Astrocyte of the cerebellum (primary cell): ENCODE data around the gene NHS.

Experiments used
- DNase-seq: peaks from one replicate; pipeline ENCODE4 v3.0.0-alpha.2; 2011; ENCODE audit warnings: low read depth
- H3K4me3 ChIP-seq: 2 replicates; pipeline ENCODE4 v1.5.1; 2011; ENCODE audit warnings: mild to moderate bottlenecking, low read depth, low read length, moderate library complexity
- CTCF ChIP-seq: IDR thresholded peaks from 2 replicates; pipeline ENCODE4 v1.5.1; 2012; ENCODE audit warnings: low read length, low read depth, moderate library complexity, mild to moderate bottlenecking; ENCODE audit errors: missing control alignments
- in situ Hi-C: cut with HindIII; loops from 2 replicates; pipeline ENCODE4 v1.10.0; 2017; ENCODE audit warnings: low sequenced_read_pairs

The NHS gene

GRCh38 chrX:17597836-17598439, 222.9 kb downstream of the NHS start:
- H3K4me3 ChIP-seq, result no peak overlapping the region
- in situ Hi-C loops, result no loop called here
- TF ChIP-seq CTCF, result no peak
- DNase-seq, result peak; percentile 59

GRCh38 chrX:17601441-17602200, 226.6 kb downstream of the NHS start:
- TF ChIP-seq CTCF, result no peak
- in situ Hi-C loops, result no loop called here
- no peak for DNase-seq
- H3K4me3 ChIP-seq, result no peak overlapping the region

GRCh38 chrX:17602245-17602644, 227.2 kb downstream of the NHS start:
- TF ChIP-seq CTCF, result no peak
- H3K4me3 ChIP-seq, result no peak overlapping the region
- DNase-seq, result no peak
- in situ Hi-C loops, result no loop called here

GRCh38 chrX:17603196-17603595, 228.2 kb downstream of the NHS start:
- in situ Hi-C loops, result no loop called here
- no peak overlapping the region for H3K4me3 ChIP-seq
- DNase-seq, result no peak
- no peak for TF ChIP-seq CTCF

- in situ Hi-C loops, result no loop called here
- TF ChIP-seq CTCF, result no peak
- no peak for DNase-seq
- no peak overlapping the region for H3K4me3 ChIP-seq
Measured at GRCh38 chrX:17605676-17606075, 230.7 kb downstream of the NHS start.

- TF ChIP-seq CTCF, result no peak
- no peak overlapping the region for H3K4me3 ChIP-seq
- no peak for DNase-seq
- in situ Hi-C loops, result no loop called here
Measured at GRCh38 chrX:17606231-17606630, 231.2 kb downstream of the NHS start.
